ENCODE measurements around the gene TMCO1.

- no peak for TF ChIP-seq CTCF (IDR thresholded peaks at IDR 0.05; ENCODE audit: poor library complexity)
- no peak for TF ChIP-seq EZH2phosphoT487 (IDR thresholded peaks at IDR 0.05; ENCODE audit: low read depth, severe bottlenecking, unreplicated experiment)
Measured at GRCh38 chr1:165686121-165686970, 82.3 kb downstream of the TMCO1 start.

All from hepatocyte (in vitro differentiated cells).